Measurements from ENCODE around the gene CMSS1. TPM values are rescaled to one million over a fixed set of nuclear protein-coding genes. Genes with fewer than 3 reads are reported as not detected.

The CMSS1 gene
- total RNA-seq, 6 experiments from 2014 or later: 10.1 to 14.6 (median 11.6) TPM

- no peak overlapping the region for H3K27ac ChIP-seq
- 88% methylated on average over 1 of the region's 1 CpG for WGBS (ENCODE audit: insufficient coverage, low coverage, low lambda C conversion rate, missing lambda C conversion rate)
These were observed 60.3 kb downstream of the CMSS1 start for GRCh38 chr3:99878005-99878404.

GRCh38 chr3:99879275-99879674, 61.6 kb downstream of the CMSS1 start:
- Histone ChIP-seq H3K9me3 (no peaks in the 10 kb centered on the region), H3K27ac (no peak overlapping the region), H3K4me1 (no peaks in the 10 kb centered on the region), H3K27me3 (no peaks in the 10 kb centered on the region), H3K4me3 (no peak overlapping the region), H3K36me3 (no peaks in the 10 kb centered on the region)
- no peak for DNase-seq
- intact Hi-C loops (cut with DNase I): no loop called here
- 100% methylated on average over 2 of the region's 2 CpGs for WGBS (ENCODE audit: insufficient coverage, low coverage, low lambda C conversion rate, missing lambda C conversion rate)
- no peak for TF ChIP-seq POLR2A (IDR thresholded peaks at IDR 0.05)
- TF ChIP-seq, protein P1, sequence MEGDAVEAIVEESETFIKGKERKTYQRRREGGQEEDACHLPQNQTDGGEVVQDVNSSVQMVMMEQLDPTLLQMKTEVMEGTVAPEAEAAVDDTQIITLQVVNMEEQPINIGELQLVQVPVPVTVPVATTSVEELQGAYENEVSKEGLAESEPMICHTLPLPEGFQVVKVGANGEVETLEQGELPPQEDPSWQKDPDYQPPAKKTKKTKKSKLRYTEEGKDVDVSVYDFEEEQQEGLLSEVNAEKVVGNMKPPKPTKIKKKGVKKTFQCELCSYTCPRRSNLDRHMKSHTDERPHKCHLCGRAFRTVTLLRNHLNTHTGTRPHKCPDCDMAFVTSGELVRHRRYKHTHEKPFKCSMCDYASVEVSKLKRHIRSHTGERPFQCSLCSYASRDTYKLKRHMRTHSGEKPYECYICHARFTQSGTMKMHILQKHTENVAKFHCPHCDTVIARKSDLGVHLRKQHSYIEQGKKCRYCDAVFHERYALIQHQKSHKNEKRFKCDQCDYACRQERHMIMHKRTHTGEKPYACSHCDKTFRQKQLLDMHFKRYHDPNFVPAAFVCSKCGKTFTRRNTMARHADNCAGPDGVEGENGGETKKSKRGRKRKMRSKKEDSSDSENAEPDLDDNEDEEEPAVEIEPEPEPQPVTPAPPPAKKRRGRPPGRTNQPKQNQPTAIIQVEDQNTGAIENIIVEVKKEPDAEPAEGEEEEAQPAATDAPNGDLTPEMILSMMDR (IDR thresholded peaks at IDR 0.05): no peak
- no peak for ATAC-seq

More at GRCh38 chr3:99878005-99878404, 60.3 kb downstream of the CMSS1 start:
- no peaks in the 10 kb centered on the region for H3K4me1 ChIP-seq
- H3K36me3 ChIP-seq: no peaks in the 10 kb centered on the region
- no peaks in the 10 kb centered on the region for H3K27me3 ChIP-seq
- no peak for TF ChIP-seq POLR2A (IDR thresholded peaks at IDR 0.05)
- TF ChIP-seq, protein P1 (IDR thresholded peaks at IDR 0.05): no peak
- intact Hi-C loops (cut with DNase I): no loop called here
- ATAC-seq: peak in 1 of 4 donors; percentile 48
- no peaks in the 10 kb centered on the region for H3K9me3 ChIP-seq
- no peak overlapping the region for H3K4me3 ChIP-seq
- no peak for DNase-seq

DNA sequence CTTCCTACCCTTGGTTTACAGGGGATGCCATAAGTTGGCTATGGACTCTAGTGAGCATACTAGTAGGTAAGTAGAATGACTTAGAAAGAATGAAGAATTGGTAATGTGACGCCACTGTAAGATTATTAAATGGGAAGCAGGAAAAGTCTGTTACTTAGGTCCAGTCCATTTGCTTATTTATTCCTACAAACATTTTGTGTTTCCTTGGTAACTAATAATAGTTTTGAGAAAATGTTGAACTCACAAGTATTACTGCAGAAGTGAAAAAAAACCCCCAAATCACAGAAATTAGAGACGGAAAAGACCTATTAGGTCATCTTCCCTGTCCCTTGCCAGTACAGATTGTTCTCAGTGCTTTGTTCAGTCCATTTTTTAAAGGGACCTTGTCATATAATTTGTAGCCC, 63.5 kb downstream of the CMSS1 start:
- Histone ChIP-seq H3K36me3 (no peaks in the 10 kb centered on the region), H3K4me3 (no peak overlapping the region), H3K4me1 (no peaks in the 10 kb centered on the region), H3K9me3 (no peaks in the 10 kb centered on the region), H3K27me3 (no peaks in the 10 kb centered on the region), H3K27ac (peak overlapping the region in 1 of 3 donors; percentile 44)
- TF ChIP-seq, protein P1 (IDR thresholded peaks at IDR 0.05): no peak
- no peak for TF ChIP-seq POLR2A (IDR thresholded peaks at IDR 0.05)
- DNase-seq: no peak
- intact Hi-C loops (cut with DNase I): no loop called here
- peak in 3 of 4 donors; percentile 37 to 61 (median 56) for ATAC-seq
- 51% methylated on average over 2 of the region's 2 CpGs for WGBS (ENCODE audit: insufficient coverage, low coverage, low lambda C conversion rate, missing lambda C conversion rate)

- 90% methylated on average over 1 of the region's 1 CpG for WGBS (ENCODE audit: insufficient coverage, low coverage, low lambda C conversion rate, missing lambda C conversion rate)
- ATAC-seq (no peak), DNase-seq (no peak)
- H3K36me3 ChIP-seq: no peaks in the 10 kb centered on the region
- intact Hi-C loops (cut with DNase I): no loop called here
- no peak for TF ChIP-seq POLR2A (IDR thresholded peaks at IDR 0.05)
- TF ChIP-seq, protein P1 (IDR thresholded peaks at IDR 0.05): no peak
- no peaks in the 10 kb centered on the region for H3K9me3 ChIP-seq
- no peak overlapping the region for H3K4me3 ChIP-seq
- no peak overlapping the region for H3K27ac ChIP-seq
- no peaks in the 10 kb centered on the region for H3K27me3 ChIP-seq
- H3K4me1 ChIP-seq: no peaks in the 10 kb centered on the region
These were observed 64.9 kb downstream of the CMSS1 start for GRCh38 chr3:99882436-99883137.

Measured in right lobe of liver (tissue), 6 donors.